Measurements from ENCODE around the gene WEE2.

Gene WEE2

GRCh38 chr7:141691540-141691939 is 16.6 kb upstream of the WEE2 start:
- DNase-seq (ENCODE audit: low read depth in 2 of 2): no peak

GRCh38 chr7:141691961-141692360 is 16.2 kb upstream of the WEE2 start:
- DNase-seq (ENCODE audit: low read depth in 2 of 2): no peak

GRCh38 chr7:141693082-141693481 is 15.1 kb upstream of the WEE2 start:
- no peak for DNase-seq (ENCODE audit: low read depth in 2 of 2)

- no peak for DNase-seq (ENCODE audit: low read depth in 2 of 2)
Observed at GRCh38 chr7:141695803-141696289, 12.3 kb upstream of the WEE2 start.

- DNase-seq (ENCODE audit: low read depth in 2 of 2): no peak
Observed at GRCh38 chr7:141696348-141696747, 11.8 kb upstream of the WEE2 start.

- no peak for DNase-seq (ENCODE audit: low read depth in 2 of 2)
Observed at GRCh38 chr7:141697211-141697871, 10.8 kb upstream of the WEE2 start.

GRCh38 chr7:141698247-141699015 is 9.7 kb upstream of the WEE2 start:
- no peak for DNase-seq (ENCODE audit: low read depth in 2 of 2)

- DNase-seq (ENCODE audit: low read depth in 2 of 2): no peak
Observed at GRCh38 chr7:141699860-141700259, 8.3 kb upstream of the WEE2 start.

GRCh38 chr7:141700296-141700847 is 7.8 kb upstream of the WEE2 start:
- DNase-seq (ENCODE audit: low read depth in 2 of 2): no peak

GRCh38 chr7:141700848-141701371 is 7.2 kb upstream of the WEE2 start:
- peak in 1 of 2 donors; percentile 2 for DNase-seq (ENCODE audit: low read depth in 2 of 2)

GRCh38 chr7:141701489-141702046 is 6.6 kb upstream of the WEE2 start:
- peak; percentile 48 to 60 for DNase-seq (ENCODE audit: low read depth in 2 of 2)

GRCh38 chr7:141702047-141702567 is 6.0 kb upstream of the WEE2 start, which contains the start of gene DENND11:
Gene DENND11, minus strand, starts transcription at chr7:141702166. Its CDS starts 13 bp downstream, at chr7:141702153.
- peak; percentile 23 to 37 for DNase-seq (ENCODE audit: low read depth in 2 of 2)

GRCh38 chr7:141702892-141703291 is 5.3 kb upstream of the WEE2 start:
- DNase-seq (ENCODE audit: low read depth in 2 of 2): no peak

- DNase-seq (ENCODE audit: low read depth in 2 of 2): no peak
Observed at GRCh38 chr7:141704112-141704511, 4.0 kb upstream of the WEE2 start.

- no peak for DNase-seq (ENCODE audit: low read depth in 2 of 2)
Observed at GRCh38 chr7:141704741-141705140, 3.4 kb upstream of the WEE2 start.

- DNase-seq (ENCODE audit: low read depth in 2 of 2): no peak
Observed at GRCh38 chr7:141706239-141707064, 1.7 kb upstream of the WEE2 start.

GRCh38 chr7:141709318-141709717 is 1.2 kb downstream of the WEE2 start:
- DNase-seq (ENCODE audit: low read depth in 2 of 2): no peak

GRCh38 chr7:141709749-141710148 is 1.6 kb downstream of the WEE2 start:
- DNase-seq (ENCODE audit: low read depth in 2 of 2): no peak

- DNase-seq (ENCODE audit: low read depth in 2 of 2): no peak
Observed at GRCh38 chr7:141710301-141710700, 2.1 kb downstream of the WEE2 start.

- DNase-seq (ENCODE audit: low read depth in 2 of 2): no peak
Observed at GRCh38 chr7:141712603-141713255, 4.6 kb downstream of the WEE2 start.

GRCh38 chr7:141713890-141714289 is 5.7 kb downstream of the WEE2 start:
- DNase-seq (ENCODE audit: low read depth in 2 of 2): no peak
